ENCODE results near the gene ADGRL3.

ADGRL3 gene

GRCh38 chr4:61299316-61299715 lies 99.2 kb downstream of the ADGRL3 start:
- no peak overlapping the region for H3K27ac ChIP-seq
- TF ChIP-seq CTCF (conservative IDR thresholded peaks at IDR 0.05) (no peak), ZFX (IDR thresholded peaks at IDR 0.05) (no peak)

GRCh38 chr4:61300266-61300844 lies 100.2 kb downstream of the ADGRL3 start:
- no peak overlapping the region for H3K27ac ChIP-seq
- TF ChIP-seq CTCF (conservative IDR thresholded peaks at IDR 0.05) (no peak), ZFX (IDR thresholded peaks at IDR 0.05) (no peak)

GRCh38 chr4:61301271-61301670 lies 101.1 kb downstream of the ADGRL3 start:
- TF ChIP-seq CTCF (conservative IDR thresholded peaks at IDR 0.05) (no peak), ZFX (IDR thresholded peaks at IDR 0.05) (no peak)
- H3K27ac ChIP-seq = no peak overlapping the region

- TF ChIP-seq CTCF (conservative IDR thresholded peaks at IDR 0.05) (no peak), ZFX (IDR thresholded peaks at IDR 0.05) (no peak)
- H3K27ac ChIP-seq = no peak overlapping the region
Measured at GRCh38 chr4:61308033-61308432, 107.9 kb downstream of the ADGRL3 start.

GRCh38 chr4:61309616-61310015 lies 109.5 kb downstream of the ADGRL3 start:
- H3K27ac ChIP-seq = no peak overlapping the region
- TF ChIP-seq ZFX (IDR thresholded peaks at IDR 0.05) = no peak
- no peak for TF ChIP-seq CTCF (conservative IDR thresholded peaks at IDR 0.05)

GRCh38 chr4:61312526-61312925 lies 112.4 kb downstream of the ADGRL3 start:
- TF ChIP-seq CTCF (conservative IDR thresholded peaks at IDR 0.05) = no peak
- no peak for TF ChIP-seq ZFX (IDR thresholded peaks at IDR 0.05)
- H3K27ac ChIP-seq = no peak overlapping the region

GRCh38 chr4:61318431-61318830 lies 118.3 kb downstream of the ADGRL3 start:
- no peak for TF ChIP-seq ZFX (IDR thresholded peaks at IDR 0.05)
- no peak for TF ChIP-seq CTCF (conservative IDR thresholded peaks at IDR 0.05)
- H3K27ac ChIP-seq = no peak overlapping the region
